HEK293 (cell line): Measurements from ENCODE around the gene CCDC40.
A peak's percentile ranks its signal among the peaks of the same experiment; 100 is the strongest.

Source experiments
- CTCF ChIA-PET: fragments of 350-600 bp; formaldehyde crosslinking; extraction: SDS; loops from one replicate; lab custom pipeline; 2021; ENCODE audit warnings: antibody characterized with exemption; lab: Yijun Ruan, JAX
- POLR2A ChIA-PET: fragments of 300-600 bp; formaldehyde crosslinking; extraction: SDS; loops from one replicate; lab custom pipeline; 2020; ENCODE audit warnings: antibody characterized with exemption, inconsistent platforms; lab: Yijun Ruan, JAX
- H3K27ac ChIP-seq: fragments of 200-500 bp; sonication (Bioruptor generic); 2 replicates; pipeline ENCODE4 v1.5.1; 2014; ENCODE audit warnings: low read depth, low read length, control low read depth, inconsistent platforms; ENCODE audit errors: extremely low read depth
- H3K36me3 ChIP-seq, 2 experiments: fragments of 200-500 bp in 1 of 2; sonication (Bioruptor generic) in 1 of 2; 1 replicate in 1 of 2; 2 replicates in 1 of 2; pipeline ENCODE4 v1.5.1; 2014 to 2017; ENCODE audit warnings: inconsistent platforms in 2 of 2, low read length in 2 of 2; ENCODE audit not compliant: control insufficient read depth in 2 of 2, insufficient read depth in 1 of 2
- H3K4me1 ChIP-seq: fragments of 200-500 bp; sonication (Bioruptor generic); 2 replicates; pipeline ENCODE4 v1.5.1; 2014; ENCODE audit warnings: mild to moderate bottlenecking, low read length, inconsistent platforms; ENCODE audit not compliant: control insufficient read depth, insufficient read depth
- H3K4me3 ChIP-seq: 2 replicates; pipeline ENCODE4 v1.5.1; 2011; ENCODE audit warnings: low read depth, mild to moderate bottlenecking, control low read depth, low read length, moderate library complexity
- H3K9me3 ChIP-seq: fragments of 200-500 bp; sonication (Bioruptor generic); 2 replicates; pipeline ENCODE4 v1.5.1; 2014; ENCODE audit warnings: low read depth, low read length, inconsistent platforms; ENCODE audit not compliant: control insufficient read depth, insufficient read depth
- BCL11B ChIP-seq: fragments of 450-650 bp; formaldehyde crosslinking; IDR thresholded peaks from 2 replicates; pipeline ENCODE4 v1.5.1; 2016; ENCODE audit warnings: low read depth, missing biosample characterization, missing genetic modification characterization
- HOXC10 ChIP-seq: sonication (generic); formaldehyde crosslinking; IDR thresholded peaks from 2 replicates; pipeline ENCODE4 v1.8.1; 2023; ENCODE audit warnings: mild to moderate bottlenecking, missing genetic modification reagents
- HOXD13 ChIP-seq: sonication (generic); formaldehyde crosslinking; IDR thresholded peaks from 2 replicates; pipeline ENCODE4 v1.8.0; 2022; ENCODE audit warnings: missing genetic modification reagents, borderline replicate concordance
- KLF8 ChIP-seq: fragments of 450-650 bp; formaldehyde crosslinking; IDR thresholded peaks from 2 replicates; pipeline ENCODE4 v1.5.1; 2016; ENCODE audit warnings: missing biosample characterization, missing genetic modification characterization
- KLF9 ChIP-seq: fragments of 450-650 bp; formaldehyde crosslinking; IDR thresholded peaks from 2 replicates; pipeline ENCODE4 v1.5.1; 2016; ENCODE audit warnings: missing biosample characterization, missing genetic modification characterization, low read depth
- OSR2 ChIP-seq: fragments of 450-650 bp; formaldehyde crosslinking; IDR thresholded peaks from 2 replicates; pipeline ENCODE4 v1.5.1; 2016; ENCODE audit warnings: missing biosample characterization, missing genetic modification characterization
- OVOL3 ChIP-seq: fragments of 450-650 bp; formaldehyde crosslinking; IDR thresholded peaks from 2 replicates; pipeline ENCODE4 v1.5.1; 2016; ENCODE audit warnings: missing biosample characterization, missing genetic modification characterization
- TCF7L2 ChIP-seq: IDR thresholded peaks from 2 replicates; pipeline ENCODE4 v1.6.1; 2011; ENCODE audit warnings: low read depth, mild to moderate bottlenecking, inconsistent platforms, low read length, moderate library complexity, borderline replicate concordance
- ZBTB20 ChIP-seq: fragments of 450-650 bp; formaldehyde crosslinking; IDR thresholded peaks from 2 replicates; pipeline ENCODE4 v1.5.1; 2016; ENCODE audit warnings: missing biosample characterization, missing genetic modification characterization
- ZBTB48 ChIP-seq: fragments of 450-650 bp; formaldehyde crosslinking; IDR thresholded peaks from 2 replicates; pipeline ENCODE4 v1.5.1; 2016; ENCODE audit warnings: missing biosample characterization, missing genetic modification characterization
- ZNF138 ChIP-seq: fragments of 450-650 bp; formaldehyde crosslinking; IDR thresholded peaks from 2 replicates; pipeline ENCODE4 v1.5.1; 2016; ENCODE audit warnings: missing biosample characterization, missing genetic modification characterization, borderline replicate concordance
- ZNF2 ChIP-seq: fragments of 450-650 bp; formaldehyde crosslinking; IDR thresholded peaks from 2 replicates; pipeline ENCODE4 v1.5.1; 2016; ENCODE audit warnings: missing biosample characterization, missing genetic modification characterization
- ZNF211 ChIP-seq: fragments of 450-650 bp; formaldehyde crosslinking; IDR thresholded peaks from 2 replicates; pipeline ENCODE4 v1.5.1; 2016; ENCODE audit warnings: low read depth, missing biosample characterization, missing genetic modification characterization
- ZNF223 ChIP-seq: fragments of 450-650 bp; formaldehyde crosslinking; IDR thresholded peaks from 2 replicates; pipeline ENCODE4 v1.5.1; 2016; ENCODE audit warnings: missing biosample characterization, missing genetic modification characterization
- ZNF24 ChIP-seq: fragments of 450-650 bp; formaldehyde crosslinking; IDR thresholded peaks from 2 replicates; pipeline ENCODE4 v1.5.1; 2016; ENCODE audit warnings: missing biosample characterization, missing genetic modification characterization
- ZNF354C ChIP-seq: fragments of 450-650 bp; formaldehyde crosslinking; IDR thresholded peaks from 2 replicates; pipeline ENCODE4 v1.5.1; 2016; ENCODE audit warnings: missing biosample characterization, missing genetic modification characterization, low read depth, borderline replicate concordance
- ZNF670 ChIP-seq: fragments of 450-650 bp; formaldehyde crosslinking; IDR thresholded peaks from 2 replicates; pipeline ENCODE4 v1.5.1; 2016; ENCODE audit warnings: missing biosample characterization, missing genetic modification characterization, low read depth
- ZNF791 ChIP-seq: fragments of 450-650 bp; formaldehyde crosslinking; IDR thresholded peaks from 2 replicates; pipeline ENCODE4 v1.5.1; 2016; ENCODE audit warnings: missing biosample characterization, missing genetic modification characterization
- ZXDB ChIP-seq: fragments of 450-650 bp; formaldehyde crosslinking; IDR thresholded peaks from 2 replicates; pipeline ENCODE4 v1.5.1; 2016; ENCODE audit warnings: missing biosample characterization, missing genetic modification characterization
- TF ChIP-seq, protein P1 (sequence below): fragments of 450-650 bp; formaldehyde crosslinking; IDR thresholded peaks from 2 replicates; pipeline ENCODE4 v1.5.1; 2016; ENCODE audit warnings: missing biosample characterization, missing genetic modification characterization
- TF ChIP-seq, protein P2 (sequence below): fragments of 450-650 bp; IDR thresholded peaks from 2 replicates; pipeline ENCODE4 v1.5.1; 2018; ENCODE audit warnings: missing biosample characterization, missing genetic modification characterization
- TF ChIP-seq, protein P3 (sequence below): fragments of 450-650 bp; formaldehyde crosslinking; IDR thresholded peaks from 2 replicates; pipeline ENCODE4 v1.5.1; 2016; ENCODE audit warnings: missing biosample characterization, missing genetic modification characterization
- TF ChIP-seq, protein P4 (sequence below): fragments of 450-650 bp; formaldehyde crosslinking; IDR thresholded peaks from 2 replicates; pipeline ENCODE4 v1.5.1; 2017; ENCODE audit warnings: missing biosample characterization, missing genetic modification characterization
- TF ChIP-seq, protein P5 (sequence below): fragments of 450-650 bp; formaldehyde crosslinking; IDR thresholded peaks from 2 replicates; pipeline ENCODE4 v1.5.1; 2016; ENCODE audit warnings: missing biosample characterization, missing genetic modification characterization
- TF ChIP-seq, protein P6 (sequence below): fragments of 450-650 bp; formaldehyde crosslinking; IDR thresholded peaks from 2 replicates; pipeline ENCODE4 v1.5.1; 2016; ENCODE audit warnings: missing biosample characterization, missing genetic modification characterization

Gene CCDC40

DNA sequence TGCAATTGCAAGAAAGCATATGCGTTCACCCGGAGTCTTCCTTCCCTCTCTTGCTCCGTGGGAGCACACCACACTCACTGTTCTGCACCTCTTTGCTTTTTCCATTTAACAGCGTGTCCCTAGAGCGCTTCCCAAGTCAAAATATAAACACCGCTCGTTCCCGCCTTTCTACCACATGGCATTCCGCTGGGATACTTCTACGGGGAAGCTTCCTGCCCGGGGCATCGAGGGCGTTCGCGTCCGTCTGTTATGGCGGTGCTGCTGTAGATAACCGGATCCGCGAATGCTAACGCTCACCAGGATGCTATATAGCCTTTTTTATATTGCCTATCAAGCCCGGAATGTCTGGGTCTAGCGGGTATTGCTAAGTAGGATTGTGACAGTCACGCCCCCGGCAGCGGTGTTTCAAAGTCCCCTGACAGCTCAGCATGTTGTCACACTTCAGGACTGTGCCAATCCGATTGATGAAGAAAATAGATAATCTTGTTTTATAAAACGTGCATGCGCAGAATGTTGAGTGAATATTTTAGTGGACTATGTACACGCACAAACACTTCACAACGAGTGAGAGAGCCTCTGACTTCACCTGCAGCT is 31.0 kb downstream of the CCDC40 start (continued):
- no peak for TF ChIP-seq ZNF138
- TF ChIP-seq BCL11B: no peak
- no peak for TF ChIP-seq ZNF223 (tag by site-specific recombination)
- TF ChIP-seq ZNF670: no peak
- TF ChIP-seq, protein P1, sequence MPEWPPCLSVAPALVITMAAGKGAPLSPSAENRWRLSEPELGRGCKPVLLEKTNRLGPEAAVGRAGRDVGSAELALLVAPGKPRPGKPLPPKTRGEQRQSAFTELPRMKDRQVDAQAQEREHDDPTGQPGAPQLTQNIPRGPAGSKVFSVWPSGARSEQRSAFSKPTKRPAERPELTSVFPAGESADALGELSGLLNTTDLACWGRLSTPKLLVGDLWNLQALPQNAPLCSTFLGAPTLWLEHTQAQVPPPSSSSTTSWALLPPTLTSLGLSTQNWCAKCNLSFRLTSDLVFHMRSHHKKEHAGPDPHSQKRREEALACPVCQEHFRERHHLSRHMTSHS (tag by site-specific recombination): no peak
- TF ChIP-seq HOXD13: no peak
- TF ChIP-seq, protein P2, sequence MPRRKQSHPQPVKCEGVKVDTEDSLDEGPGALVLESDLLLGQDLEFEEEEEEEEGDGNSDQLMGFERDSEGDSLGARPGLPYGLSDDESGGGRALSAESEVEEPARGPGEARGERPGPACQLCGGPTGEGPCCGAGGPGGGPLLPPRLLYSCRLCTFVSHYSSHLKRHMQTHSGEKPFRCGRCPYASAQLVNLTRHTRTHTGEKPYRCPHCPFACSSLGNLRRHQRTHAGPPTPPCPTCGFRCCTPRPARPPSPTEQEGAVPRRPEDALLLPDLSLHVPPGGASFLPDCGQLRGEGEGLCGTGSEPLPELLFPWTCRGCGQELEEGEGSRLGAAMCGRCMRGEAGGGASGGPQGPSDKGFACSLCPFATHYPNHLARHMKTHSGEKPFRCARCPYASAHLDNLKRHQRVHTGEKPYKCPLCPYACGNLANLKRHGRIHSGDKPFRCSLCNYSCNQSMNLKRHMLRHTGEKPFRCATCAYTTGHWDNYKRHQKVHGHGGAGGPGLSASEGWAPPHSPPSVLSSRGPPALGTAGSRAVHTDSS (tag by site-specific recombination): no peak
- TF ChIP-seq TCF7L2: no peak
- TF ChIP-seq HOXC10 (CRISPR knock-in tag): no peak
- TF ChIP-seq KLF9: no peak

DNA sequence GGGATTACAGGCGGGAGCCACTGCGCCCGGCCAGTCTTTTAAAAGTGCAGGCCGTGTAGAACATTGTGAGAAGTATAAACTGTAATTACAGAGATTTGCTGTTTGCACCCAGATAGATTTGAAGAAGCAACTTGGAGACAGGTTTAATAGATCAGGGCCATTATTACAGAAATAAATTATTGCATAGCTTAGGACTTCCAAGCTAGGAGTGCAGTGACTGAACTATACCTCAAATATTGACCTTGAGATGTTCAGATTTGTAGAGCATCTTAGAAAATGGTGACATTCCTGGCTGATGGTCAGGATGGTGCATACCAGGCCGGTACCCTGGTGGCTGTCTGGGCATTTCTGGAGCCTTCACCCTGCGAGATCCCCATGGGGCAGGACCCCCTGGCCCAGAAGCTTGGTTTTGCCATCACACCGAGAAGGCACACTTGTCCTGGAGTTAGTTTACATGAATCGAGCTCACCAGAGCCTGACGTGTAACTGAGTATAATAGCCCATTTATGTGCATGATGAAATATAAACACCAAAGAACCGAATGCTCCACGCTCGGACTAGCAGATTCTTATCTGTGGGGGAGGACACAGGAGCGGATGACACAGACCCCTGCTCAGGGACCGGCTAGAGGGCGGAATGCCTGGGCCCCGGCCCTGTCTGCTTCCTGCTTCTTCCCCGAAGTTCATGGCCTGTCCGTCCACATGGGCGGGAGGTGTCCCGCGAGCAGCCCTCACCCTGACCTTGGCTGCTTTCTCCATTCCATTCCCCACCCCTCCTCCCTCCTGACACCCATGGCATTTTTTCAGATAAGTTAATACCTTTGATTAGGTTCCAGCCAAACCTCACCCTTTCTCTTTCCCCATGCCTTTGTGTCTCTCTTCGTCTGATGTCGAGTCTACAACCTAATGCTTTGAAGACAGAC is 32.1 kb downstream of the CCDC40 start:
- ChIA-PET CTCF (interaction anchor here (0.7 to 1.3 kb wide), 3 partner anchors 33 to 63 kb away, joined by 3 to 5 read pairs (median 4); partner anchors contain the start of gene GAA), POLR2A (interaction anchor here (1.3 kb wide), 1 partner anchor 33 kb away, joined by 4 read pairs; the partner anchor contains the start of gene GAA)
- H3K4me3 ChIP-seq: no peak overlapping the region
- no peaks in the 10 kb centered on the region for H3K36me3 ChIP-seq
- H3K4me1 ChIP-seq: no peaks in the 10 kb centered on the region; the same call in 1 of the 2 replicates
- H3K27ac ChIP-seq: no peak overlapping the region
- H3K9me3 ChIP-seq: no peaks in the 10 kb centered on the region
- no peak for TF ChIP-seq ZNF211 (tag by site-specific recombination)
- TF ChIP-seq, protein P3, sequence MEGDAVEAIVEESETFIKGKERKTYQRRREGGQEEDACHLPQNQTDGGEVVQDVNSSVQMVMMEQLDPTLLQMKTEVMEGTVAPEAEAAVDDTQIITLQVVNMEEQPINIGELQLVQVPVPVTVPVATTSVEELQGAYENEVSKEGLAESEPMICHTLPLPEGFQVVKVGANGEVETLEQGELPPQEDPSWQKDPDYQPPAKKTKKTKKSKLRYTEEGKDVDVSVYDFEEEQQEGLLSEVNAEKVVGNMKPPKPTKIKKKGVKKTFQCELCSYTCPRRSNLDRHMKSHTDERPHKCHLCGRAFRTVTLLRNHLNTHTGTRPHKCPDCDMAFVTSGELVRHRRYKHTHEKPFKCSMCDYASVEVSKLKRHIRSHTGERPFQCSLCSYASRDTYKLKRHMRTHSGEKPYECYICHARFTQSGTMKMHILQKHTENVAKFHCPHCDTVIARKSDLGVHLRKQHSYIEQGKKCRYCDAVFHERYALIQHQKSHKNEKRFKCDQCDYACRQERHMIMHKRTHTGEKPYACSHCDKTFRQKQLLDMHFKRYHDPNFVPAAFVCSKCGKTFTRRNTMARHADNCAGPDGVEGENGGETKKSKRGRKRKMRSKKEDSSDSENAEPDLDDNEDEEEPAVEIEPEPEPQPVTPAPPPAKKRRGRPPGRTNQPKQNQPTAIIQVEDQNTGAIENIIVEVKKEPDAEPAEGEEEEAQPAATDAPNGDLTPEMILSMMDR: no peak
- TF ChIP-seq KLF8 (tag by site-specific recombination): no peak
- TF ChIP-seq, protein P4, sequence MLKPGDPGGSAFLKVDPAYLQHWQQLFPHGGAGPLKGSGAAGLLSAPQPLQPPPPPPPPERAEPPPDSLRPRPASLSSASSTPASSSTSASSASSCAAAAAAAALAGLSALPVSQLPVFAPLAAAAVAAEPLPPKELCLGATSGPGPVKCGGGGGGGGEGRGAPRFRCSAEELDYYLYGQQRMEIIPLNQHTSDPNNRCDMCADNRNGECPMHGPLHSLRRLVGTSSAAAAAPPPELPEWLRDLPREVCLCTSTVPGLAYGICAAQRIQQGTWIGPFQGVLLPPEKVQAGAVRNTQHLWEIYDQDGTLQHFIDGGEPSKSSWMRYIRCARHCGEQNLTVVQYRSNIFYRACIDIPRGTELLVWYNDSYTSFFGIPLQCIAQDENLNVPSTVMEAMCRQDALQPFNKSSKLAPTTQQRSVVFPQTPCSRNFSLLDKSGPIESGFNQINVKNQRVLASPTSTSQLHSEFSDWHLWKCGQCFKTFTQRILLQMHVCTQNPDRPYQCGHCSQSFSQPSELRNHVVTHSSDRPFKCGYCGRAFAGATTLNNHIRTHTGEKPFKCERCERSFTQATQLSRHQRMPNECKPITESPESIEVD (tag by site-specific recombination): no peak
- TF ChIP-seq ZNF223 (tag by site-specific recombination): no peak
- TF ChIP-seq OVOL3 (tag by site-specific recombination): no peak
- TF ChIP-seq ZXDB (tag by site-specific recombination): no peak
- peak; percentile 41; the same call in 1 of the 2 replicates for TF ChIP-seq ZBTB48 (tag by site-specific recombination)
- no peak for TF ChIP-seq ZNF24 (tag by site-specific recombination)
- TF ChIP-seq ZNF2 (tag by site-specific recombination): no peak
- TF ChIP-seq ZBTB20 (tag by site-specific recombination): 0 out of 2 replicates have a peak, but pooled peaks have one; percentile 31
- TF ChIP-seq, protein P5, sequence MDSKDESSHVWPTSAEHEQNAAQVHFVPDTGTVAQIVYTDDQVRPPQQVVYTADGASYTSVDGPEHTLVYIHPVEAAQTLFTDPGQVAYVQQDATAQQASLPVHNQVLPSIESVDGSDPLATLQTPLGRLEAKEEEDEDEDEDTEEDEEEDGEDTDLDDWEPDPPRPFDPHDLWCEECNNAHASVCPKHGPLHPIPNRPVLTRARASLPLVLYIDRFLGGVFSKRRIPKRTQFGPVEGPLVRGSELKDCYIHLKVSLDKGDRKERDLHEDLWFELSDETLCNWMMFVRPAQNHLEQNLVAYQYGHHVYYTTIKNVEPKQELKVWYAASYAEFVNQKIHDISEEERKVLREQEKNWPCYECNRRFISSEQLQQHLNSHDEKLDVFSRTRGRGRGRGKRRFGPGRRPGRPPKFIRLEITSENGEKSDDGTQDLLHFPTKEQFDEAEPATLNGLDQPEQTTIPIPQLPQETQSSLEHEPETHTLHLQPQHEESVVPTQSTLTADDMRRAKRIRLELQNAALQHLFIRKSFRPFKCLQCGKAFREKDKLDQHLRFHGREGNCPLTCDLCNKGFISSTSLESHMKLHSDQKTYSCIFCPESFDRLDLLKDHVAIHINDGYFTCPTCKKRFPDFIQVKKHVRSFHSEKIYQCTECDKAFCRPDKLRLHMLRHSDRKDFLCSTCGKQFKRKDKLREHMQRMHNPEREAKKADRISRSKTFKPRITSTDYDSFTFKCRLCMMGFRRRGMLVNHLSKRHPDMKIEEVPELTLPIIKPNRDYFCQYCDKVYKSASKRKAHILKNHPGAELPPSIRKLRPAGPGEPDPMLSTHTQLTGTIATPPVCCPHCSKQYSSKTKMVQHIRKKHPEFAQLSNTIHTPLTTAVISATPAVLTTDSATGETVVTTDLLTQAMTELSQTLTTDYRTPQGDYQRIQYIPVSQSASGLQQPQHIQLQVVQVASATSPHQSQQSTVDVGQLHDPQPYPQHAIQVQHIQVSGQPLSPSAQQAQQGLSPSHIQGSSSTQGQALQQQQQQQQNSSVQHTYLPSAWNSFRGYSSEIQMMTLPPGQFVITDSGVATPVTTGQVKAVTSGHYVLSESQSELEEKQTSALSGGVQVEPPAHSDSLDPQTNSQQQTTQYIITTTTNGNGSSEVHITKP: peak; percentile 78
- no peak for TF ChIP-seq ZNF354C (tag by site-specific recombination)
- TF ChIP-seq ZNF791 (tag by site-specific recombination): no peak
- TF ChIP-seq, protein P6, sequence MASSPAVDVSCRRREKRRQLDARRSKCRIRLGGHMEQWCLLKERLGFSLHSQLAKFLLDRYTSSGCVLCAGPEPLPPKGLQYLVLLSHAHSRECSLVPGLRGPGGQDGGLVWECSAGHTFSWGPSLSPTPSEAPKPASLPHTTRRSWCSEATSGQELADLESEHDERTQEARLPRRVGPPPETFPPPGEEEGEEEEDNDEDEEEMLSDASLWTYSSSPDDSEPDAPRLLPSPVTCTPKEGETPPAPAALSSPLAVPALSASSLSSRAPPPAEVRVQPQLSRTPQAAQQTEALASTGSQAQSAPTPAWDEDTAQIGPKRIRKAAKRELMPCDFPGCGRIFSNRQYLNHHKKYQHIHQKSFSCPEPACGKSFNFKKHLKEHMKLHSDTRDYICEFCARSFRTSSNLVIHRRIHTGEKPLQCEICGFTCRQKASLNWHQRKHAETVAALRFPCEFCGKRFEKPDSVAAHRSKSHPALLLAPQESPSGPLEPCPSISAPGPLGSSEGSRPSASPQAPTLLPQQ (tag by site-specific recombination): no peak
- 0 out of 2 replicates have a peak, but pooled peaks have one; percentile 9 for TF ChIP-seq OSR2
